IPS-18c (cell line): ENCODE results near the gene GADD45GIP1.
"Not testable (repeated sequence)": the region's sequence is repeated elsewhere in the genome, so short reads cannot be mapped to it uniquely, and the experiment has no call there.

Source experiments
- H3K4me3 ChIP-seq: 2 replicates; pipeline ENCODE4 v1.7.0; 2013; ENCODE audit warnings: low read depth, mild to moderate bottlenecking, low read length, moderate library complexity; ENCODE audit not compliant: insufficient read depth
- H3K9me3 ChIP-seq: one replicate; pipeline ENCODE4 v1.6.1; 2013; ENCODE audit warnings: mild to moderate bottlenecking, low read length, moderate library complexity; ENCODE audit not compliant: control insufficient read depth, insufficient read depth

The GADD45GIP1 gene

GRCh38 chr19:12992729-12993128 is 35.7 kb upstream of the GADD45GIP1 start:
- Histone ChIP-seq H3K9me3 (no peaks in the 10 kb centered on the region), H3K4me3 (no peak overlapping the region)

GRCh38 chr19:12991296-12991695 is 34.3 kb upstream of the GADD45GIP1 start:
- no peaks in the 10 kb centered on the region for H3K9me3 ChIP-seq

GRCh38 chr19:12990853-12991252 is 33.8 kb upstream of the GADD45GIP1 start:
- Histone ChIP-seq H3K9me3 (no peaks in the 10 kb centered on the region), H3K4me3 (no peak overlapping the region)

More at GRCh38 chr19:12991296-12991695, 34.3 kb upstream of the GADD45GIP1 start:
- no peak overlapping the region for H3K4me3 ChIP-seq

- no peaks in the 10 kb centered on the region for H3K9me3 ChIP-seq
- H3K4me3 ChIP-seq = no peak overlapping the region
Observed at GRCh38 chr19:12990431-12990830, 33.4 kb upstream of the GADD45GIP1 start.

GRCh38 chr19:12987781-12988180 is 30.8 kb upstream of the GADD45GIP1 start:
- Histone ChIP-seq H3K9me3 (no peaks in the 10 kb centered on the region), H3K4me3 (no peak overlapping the region)

GRCh38 chr19:12987190-12987589 is 30.2 kb upstream of the GADD45GIP1 start:
- H3K9me3 ChIP-seq = no peaks in the 10 kb centered on the region

GRCh38 chr19:12986726-12987125 is 29.7 kb upstream of the GADD45GIP1 start:
- Histone ChIP-seq H3K4me3 (no peak overlapping the region), H3K9me3 (no peaks in the 10 kb centered on the region)

More at GRCh38 chr19:12987190-12987589, 30.2 kb upstream of the GADD45GIP1 start:
- H3K4me3 ChIP-seq = no peak overlapping the region

GRCh38 chr19:12985049-12985776 is 28.2 kb upstream of the GADD45GIP1 start:
- Histone ChIP-seq H3K4me3 (no peak overlapping the region), H3K9me3 (no peaks in the 10 kb centered on the region)

GRCh38 chr19:12984683-12985048 is 27.6 kb upstream of the GADD45GIP1 start:
- no peak overlapping the region for H3K4me3 ChIP-seq
- H3K9me3 ChIP-seq = no peaks in the 10 kb centered on the region

- Histone ChIP-seq H3K9me3 (no peaks in the 10 kb centered on the region), H3K4me3 (no peak overlapping the region)
Observed at GRCh38 chr19:12984143-12984627, 27.2 kb upstream of the GADD45GIP1 start.

- peak overlapping the region; percentile 46; the same call in 1 of the 2 replicates for H3K4me3 ChIP-seq
- H3K9me3 ChIP-seq = no peaks in the 10 kb centered on the region
Observed at GRCh38 chr19:12983542-12984142, 26.6 kb upstream of the GADD45GIP1 start.

- H3K9me3 ChIP-seq = no peaks in the 10 kb centered on the region
Observed at GRCh38 chr19:12983091-12983490, 26.1 kb upstream of the GADD45GIP1 start.

GRCh38 chr19:12982648-12983047 is 25.6 kb upstream of the GADD45GIP1 start:
- Histone ChIP-seq H3K9me3 (no peaks in the 10 kb centered on the region), H3K4me3 (no peak overlapping the region)

More at GRCh38 chr19:12983091-12983490, 26.1 kb upstream of the GADD45GIP1 start:
- peak overlapping the region; percentile 46; the same call in 1 of the 2 replicates for H3K4me3 ChIP-seq

- Histone ChIP-seq H3K9me3 (no peaks in the 10 kb centered on the region), H3K4me3 (no peak overlapping the region)
Observed at GRCh38 chr19:12979974-12980373, 23.0 kb upstream of the GADD45GIP1 start.

GRCh38 chr19:12976109-12976508 is 19.1 kb upstream of the GADD45GIP1 start:
- not testable (repeated sequence) for H3K9me3 ChIP-seq, H3K4me3 ChIP-seq

GRCh38 chr19:12975221-12975741 is 18.3 kb upstream of the GADD45GIP1 start:
- Histone ChIP-seq H3K4me3 (no peak overlapping the region), H3K9me3 (no peaks in the 10 kb centered on the region)

GRCh38 chr19:12974301-12975220 is 17.5 kb upstream of the GADD45GIP1 start:
- Histone ChIP-seq H3K9me3 (no peaks in the 10 kb centered on the region), H3K4me3 (no peak overlapping the region)
